AG08396 (cell line): ENCODE results near the gene LYSMD3.

Source experiments
- DNase-seq: peaks from one replicate; pipeline ENCODE4 v3.0.0; 2012; ENCODE audit warnings: low spot score, mixed read lengths

Gene LYSMD3

GRCh38 chr5:90547072-90547536, 17.7 kb upstream of the LYSMD3 start:
- DNase-seq: no peak

GRCh38 chr5:90546216-90546837, 16.9 kb upstream of the LYSMD3 start:
- no peak for DNase-seq

- DNase-seq: no peak
Measured at GRCh38 chr5:90545511-90545910, 16.1 kb upstream of the LYSMD3 start.

GRCh38 chr5:90542827-90543519, 13.6 kb upstream of the LYSMD3 start:
- DNase-seq: no peak

GRCh38 chr5:90534922-90535321, 5.5 kb upstream of the LYSMD3 start:
- no peak for DNase-seq

- DNase-seq: no peak
Measured at GRCh38 chr5:90533794-90534193, 4.4 kb upstream of the LYSMD3 start.

GRCh38 chr5:90530736-90531487, 1.5 kb upstream of the LYSMD3 start:
- no peak for DNase-seq

- peak; percentile 78 for DNase-seq
Measured at GRCh38 chr5:90529939-90530677, 724 bp upstream of the LYSMD3 start.

- DNase-seq: peak; percentile 14
Measured at GRCh38 chr5:90528601-90529193, 687 bp downstream of the LYSMD3 start.

- DNase-seq: no peak
Measured at GRCh38 chr5:90519081-90519480, 10.3 kb downstream of the LYSMD3 start.

GRCh38 chr5:90518661-90519060, 10.7 kb downstream of the LYSMD3 start:
- DNase-seq: peak; percentile 14

GRCh38 chr5:90514520-90514919, 14.9 kb downstream of the LYSMD3 start:
- DNase-seq: no peak

- DNase-seq: no peak
Measured at GRCh38 chr5:90510438-90510837, 18.9 kb downstream of the LYSMD3 start.

GRCh38 chr5:90506221-90506620, 23.2 kb downstream of the LYSMD3 start:
- no peak for DNase-seq

- DNase-seq: no peak
Measured at GRCh38 chr5:90504743-90505142, 24.6 kb downstream of the LYSMD3 start.

- no peak for DNase-seq
Measured at GRCh38 chr5:90503596-90503995, 25.8 kb downstream of the LYSMD3 start.

- DNase-seq: no peak
Measured at GRCh38 chr5:90495146-90495545, 34.2 kb downstream of the LYSMD3 start.

GRCh38 chr5:90494043-90494442, 35.3 kb downstream of the LYSMD3 start:
- no peak for DNase-seq

GRCh38 chr5:90488791-90489190, 40.6 kb downstream of the LYSMD3 start:
- peak; percentile 8 for DNase-seq

GRCh38 chr5:90484540-90484939, 44.8 kb downstream of the LYSMD3 start:
- DNase-seq: no peak

GRCh38 chr5:90483206-90483605, 46.2 kb downstream of the LYSMD3 start:
- DNase-seq: no peak

- no peak for DNase-seq
Measured at GRCh38 chr5:90480699-90481098, 48.7 kb downstream of the LYSMD3 start.
